ENCODE measurements around the gene DDX10.

DNA sequence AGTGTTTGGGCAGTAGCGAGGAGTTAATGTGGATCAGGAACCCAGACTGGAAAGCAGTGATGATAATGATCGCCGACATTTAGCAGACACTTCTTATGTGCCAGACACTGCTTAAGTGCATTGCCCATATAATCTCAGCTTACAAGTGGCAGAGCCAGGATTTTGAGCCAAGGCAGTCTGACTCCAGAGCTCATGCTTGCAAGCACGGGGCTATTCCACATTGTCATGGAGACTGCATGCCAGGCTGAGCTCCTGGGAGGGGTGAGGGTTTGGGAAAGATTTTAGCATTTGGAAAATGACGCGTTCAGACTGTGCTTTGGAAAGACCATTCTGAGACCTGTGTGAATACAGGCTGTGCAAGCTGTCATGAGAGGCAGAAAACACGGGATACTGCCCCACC is 302.7 kb downstream of the DDX10 start:
- TF ChIP-seq POLR2A (IDR thresholded peaks at IDR 0.05; ENCODE audit: extremely low read depth, insufficient read length) = no peak
- TF ChIP-seq CTCF (IDR thresholded peaks at IDR 0.05; ENCODE audit: low read depth, low read length) = no peak

Measured in NB4 (cell line).